Melanocyte of skin (primary cell): ENCODE measurements around the gene NDUFC1. TPM values are rescaled to one million over a fixed set of nuclear protein-coding genes. Genes with fewer than 3 reads are reported as not detected.

Experiments
- small RNA-seq, 2 donors: library from RNA; depleted of rRNA; stranded (forward); fragments of <200 nt; gene quantifications; one replicate each; pipeline ENCODE3, GENCODE V24; 2012
- total RNA-seq, 2 donors: library from RNA; depleted of rRNA; stranded (reverse); fragments of >200 nt; gene quantifications; 2 replicates each; pipeline ENCODE4 v1.2.3, GENCODE V29; 2012

The NDUFC1 gene
- 10 to 100 TPM; 38.2 to 48.0 TPM for total RNA-seq

DNA sequence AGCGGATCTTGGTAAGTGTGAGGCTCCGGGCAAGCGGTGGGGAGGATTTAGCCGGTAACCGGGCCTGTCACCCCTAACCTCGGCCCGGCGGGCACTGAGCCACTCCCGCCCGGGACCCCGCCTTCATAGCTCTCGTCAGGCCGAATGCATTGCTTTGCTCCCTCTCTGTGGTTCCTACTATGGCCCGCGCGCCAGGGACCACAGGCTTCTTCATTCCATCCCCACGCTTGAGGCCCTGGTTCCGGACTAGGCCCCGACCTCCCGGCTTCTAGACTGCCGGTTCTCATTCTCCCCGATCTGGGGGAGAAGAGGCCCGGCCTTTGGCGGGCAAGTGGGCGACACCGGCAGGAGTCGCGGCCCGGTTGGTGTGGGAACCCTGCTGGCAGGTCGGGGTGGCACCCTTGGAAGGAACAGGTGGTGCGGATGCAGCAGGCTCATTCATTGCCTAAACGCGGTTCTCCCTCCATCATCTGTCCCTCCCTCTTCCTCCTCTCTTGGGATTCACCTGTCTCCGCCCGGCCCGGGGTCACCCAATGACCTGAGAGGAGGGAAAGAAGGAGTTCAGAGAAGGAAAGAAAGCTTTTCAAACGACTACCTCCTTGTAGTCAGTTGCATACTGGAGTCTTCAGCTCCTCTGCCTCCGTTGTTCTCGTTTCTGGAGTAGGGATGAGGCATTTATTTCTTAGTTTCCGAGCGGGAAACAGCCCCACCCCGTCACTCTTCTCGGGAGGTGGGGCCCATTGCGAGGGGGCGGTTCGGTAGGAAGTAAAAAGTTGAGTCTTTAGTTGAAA, at the start of gene NDUFC1:
Gene NDUFC1, minus strand, starts transcription at position 657 of the 791 bp plus-strand sequence. CDS start 6,679 bp downstream, outside the sequence.

GRCh38 chr4:139301113-139301820, 1.0 kb downstream of the NDUFC1 start, which contains the start of gene NAA15:
Gene NAA15, plus strand, starts transcription at chr4:139301505. Its CDS starts 273 bp downstream, at chr4:139301778.

GRCh38 chr4:139279760-139280620, 22.3 kb downstream of the NDUFC1 start, which contains the start of gene MGARP:
Gene MGARP, minus strand, starts transcription at chr4:139280225. Its CDS starts 67 bp downstream, at chr4:139280158.

Small RNAs within 50 kb of the gene (small RNA-seq; reads per million reads assigned to genes)
- gene RNU6-1074P: 0 reads per million in 2 donors
- gene RNU6-1214P: 0 reads per million in 2 donors

Other genes starting within 250 kb of the NDUFC1 start
- 10 to 100 TPM; 23.1 to 28.0 TPM for gene ELF2, start 125.3 kb downstream of the NDUFC1 start, total RNA-seq
- under 1 TPM; under 0.01 to 0.67 TPM for gene MGARP, start 22.3 kb downstream of the NDUFC1 start, total RNA-seq
- gene NAA15, start 972 bp downstream of the NDUFC1 start, total RNA-seq: 10 to 100 TPM; 28.9 to 50.6 TPM
- gene RAB33B, start 151.6 kb upstream of the NDUFC1 start, total RNA-seq: 1 to 10 TPM; 4.7 to 5.2 TPM